Stomach (tissue), 9 donors: ENCODE data around the gene PCDHGC4. TPM values are rescaled to one million over a fixed set of nuclear protein-coding genes. Genes with fewer than 3 reads are reported as not detected.

Source experiments
- DNase-seq, 2 donors: peaks; one replicate each; pipeline versions ENCODE4 v3.0.0 to v3.0.0-alpha.2; 2013 to 2019
- H3K27ac ChIP-seq, 5 donors: fragments of 200-600 bp in 4 of 5; sonication (generic) in 4 of 5; one replicate each; pipeline ENCODE4 v1.5.1; 2013 to 2019; ENCODE audit warnings: mild to moderate bottlenecking in 1 of 5, moderate library complexity in 1 of 5
- H3K27me3 ChIP-seq, 3 donors: fragments of 200-600 bp; sonication (generic); one replicate each; pipeline ENCODE4 v1.5.1; 2017 to 2019; ENCODE audit warnings: mixed run types in 1 of 3
- H3K36me3 ChIP-seq, 4 donors: fragments of 200-600 bp; sonication (generic); 1 replicate in 3 of 4; 2 replicates in 1 of 4; pipeline ENCODE4 v1.5.1; 2016 to 2019
- H3K4me1 ChIP-seq, 4 donors: fragments of 200-600 bp; sonication (generic); one replicate each; pipeline ENCODE4 v1.5.1; 2016 to 2019
- H3K4me3 ChIP-seq, 4 donors: fragments of 200-600 bp; sonication (generic) in 3 of 4; one replicate each; pipeline ENCODE4 v1.5.1; 2016 to 2019; ENCODE audit warnings: mild to moderate bottlenecking in 1 of 4
- H3K9me3 ChIP-seq, 4 donors: fragments of 200-600 bp; sonication (generic); one replicate each; pipeline ENCODE4 v1.5.1; 2016 to 2019
- CTCF ChIP-seq, 7 experiments: fragments of 450-650 bp in 4 of 7; fragments of 200-600 bp in 3 of 7; sonication (generic) in 3 of 7; IDR thresholded peaks; one replicate each; pipeline ENCODE4 v1.5.1; 2016 to 2019; ENCODE audit warnings: antibody characterized with exemption in 7 of 7, control low read depth in 2 of 7, mild to moderate bottlenecking in 1 of 7
- EP300 ChIP-seq: sonication (generic); formaldehyde crosslinking; IDR thresholded peaks from one replicate; pipeline ENCODE4 v1.6.1; 2017; ENCODE audit warnings: antibody characterized with exemption
- POLR2A ChIP-seq, 4 donors: fragments of 450-650 bp; IDR thresholded peaks; one replicate each; pipeline ENCODE4 v1.6.1; 2016; ENCODE audit warnings: antibody characterized with exemption in 4 of 4, control low read depth in 2 of 4, mild to moderate bottlenecking in 1 of 4, moderate library complexity in 1 of 4
- POLR2AphosphoS5 ChIP-seq, 3 donors: sonication (generic); formaldehyde crosslinking; IDR thresholded peaks; one replicate each; pipeline ENCODE4 v1.6.1; 2016; ENCODE audit warnings: antibody characterized with exemption in 3 of 3
- WGBS, 5 donors: extraction: QIAGEN DNeasy Blood & Tissue Kit in 3 of 5; methylation state at CpG; one replicate each; pipeline versions ENCODE4 v1.1.5 to v1.1.7; 2013 to 2018; 5-methylcytosine and 5-hydroxymethylcytosine counted together
- intact Hi-C: fragments of 100-400 bp; cut with DNase I; formaldehyde crosslinking; loops from one replicate; pipeline ENCODE4 v1.15.1; 2023; ENCODE audit warnings: low total_unique reads
- polyA plus RNA-seq, 3 donors: library from polyadenylated mRNA; stranded (reverse); fragments of 200-250 nt; gene quantifications; one replicate each; pipeline ENCODE4 v1.2.3, GENCODE V29; 2013
- total RNA-seq, 5 donors: library from RNA; depleted of rRNA; stranded (reverse); fragments of >200 nt; gene quantifications; one replicate each; pipeline versions ENCODE4 v1.1.0 to v1.2.3, GENCODE V29; 2014 to 2016
- donor health status: healthy with polysubstance abuse.
- donor health status: Bipolar disorder and iron deficiency.
- donor health status: healthy.

PCDHGC4 gene
- total and polyA plus RNA-seq, 8 donors: 0.87 to 15.4 (median 5.0) TPM; not detected in 4

DNA sequence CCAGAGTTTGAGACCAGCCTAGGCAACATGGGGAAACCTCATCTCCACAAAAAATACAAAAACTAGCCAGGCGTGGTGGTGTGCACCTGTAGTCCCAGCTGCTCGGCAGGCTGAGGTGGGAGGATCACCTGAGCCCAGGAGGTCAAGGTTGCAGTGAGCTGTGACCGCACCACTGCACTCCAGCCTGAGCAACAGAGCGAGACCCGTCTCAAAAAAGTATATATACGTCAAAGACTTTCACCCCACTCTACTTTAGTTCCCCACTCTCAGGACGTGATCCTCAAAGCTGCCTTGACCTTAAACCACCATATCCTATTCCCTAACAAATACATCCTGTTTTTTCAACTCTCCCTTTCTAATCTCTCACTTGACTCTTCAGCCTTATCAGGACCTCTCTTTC lies 45.0 kb downstream of the PCDHGC4 start:
- H3K36me3 ChIP-seq: peaks cover 22 to 95% (median 84%) of the 10 kb centered on the region in 4 donors
- no peak for DNase-seq
- no peak overlapping the region for H3K4me3 ChIP-seq
- no peaks in the 10 kb centered on the region for H3K27me3 ChIP-seq
- H3K9me3 ChIP-seq: no peaks in the 10 kb centered on the region
- H3K4me1 ChIP-seq: peaks cover 5 to 28% (median 14%) of the 10 kb centered on the region in 4 donors
- TF ChIP-seq POLR2AphosphoS5 (IDR thresholded peaks at IDR 0.05) (no peak), CTCF (IDR thresholded peaks at IDR 0.05) (no peak), POLR2A (IDR thresholded peaks at IDR 0.05) (no peak), EP300 (no peak)
- 88 to 93% (median 89%) methylated on average over 7 of the region's 7 CpGs for WGBS, 5 donors
- intact Hi-C loops: loop anchor here (10.0 kb wide), 3 partner anchors 55 to 205 kb away; partner anchors contain the start of genes PCDHGA10, PCDHGB7, PCDHGC3 and TAF7
- H3K27ac ChIP-seq: peak overlapping the region in 4 of 5 donors; percentile 62 to 74 (median 66)

DNA sequence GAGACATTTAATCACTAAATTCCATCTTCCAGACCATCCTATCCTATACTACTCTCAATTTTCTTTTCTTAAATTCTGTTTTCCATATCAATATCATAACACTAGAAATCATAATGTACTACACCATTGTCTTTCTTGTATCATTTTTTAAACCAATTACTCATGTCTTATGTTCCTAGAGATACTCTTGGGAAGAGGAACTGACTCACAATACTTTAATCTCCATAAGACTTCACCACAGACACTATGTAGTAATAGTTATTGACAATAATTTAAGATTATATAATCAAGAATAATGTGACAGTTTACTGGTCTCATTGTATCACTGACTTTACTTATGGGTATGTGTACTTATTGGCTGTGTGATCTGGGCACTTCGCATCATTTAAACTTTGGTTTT lies 47.9 kb downstream of the PCDHGC4 start:
- 96 to 100% (median 99%) methylated on average over 1 of the region's 1 CpG for WGBS, 5 donors
- TF ChIP-seq POLR2AphosphoS5 (IDR thresholded peaks at IDR 0.05) (no peak), CTCF (IDR thresholded peaks at IDR 0.05) (no peak), EP300 (no peak), POLR2A (IDR thresholded peaks at IDR 0.05) (no peak)

DNA sequence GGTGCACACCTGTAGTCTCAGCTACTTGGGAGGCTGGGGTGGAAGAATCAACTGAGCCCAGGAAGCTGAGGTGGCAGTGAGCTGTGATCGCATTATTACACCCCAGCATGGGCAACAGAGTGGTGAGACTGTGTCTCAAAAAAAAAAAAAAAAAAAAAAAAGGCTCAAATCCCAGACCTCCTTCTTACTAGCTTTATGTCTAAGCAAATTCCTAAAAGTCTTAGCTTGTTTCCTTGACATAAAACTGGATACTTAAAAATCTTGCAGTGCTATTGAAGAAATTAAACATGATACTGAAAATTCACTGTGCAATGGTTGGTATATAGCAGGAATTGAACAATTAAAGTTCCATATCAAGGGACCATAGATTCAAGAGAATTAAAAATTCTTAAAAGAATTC lies 49.1 kb downstream of the PCDHGC4 start:
- Histone ChIP-seq H3K9me3 (no peaks in the 10 kb centered on the region), H3K27ac (no peak overlapping the region), H3K36me3 (peaks cover 4 to 75% (median 62%) of the 10 kb centered on the region in 4 donors), H3K4me1 (peaks cover 0 to 11% (median 4%) of the 10 kb centered on the region in 4 donors), H3K27me3 (no peaks in the 10 kb centered on the region), H3K4me3 (no peak overlapping the region)
- WGBS, 5 donors: 96 to 100% (median 100%) methylated on average over 1 of the region's 1 CpG
- no peak for DNase-seq
- intact Hi-C loops: loop anchor here (10.0 kb wide), 1 partner anchor 209 kb away; the partner anchor contains the start of gene TAF7
- TF ChIP-seq POLR2A (IDR thresholded peaks at IDR 0.05) (no peak), CTCF (IDR thresholded peaks at IDR 0.05) (no peak), EP300 (no peak), POLR2AphosphoS5 (IDR thresholded peaks at IDR 0.05) (no peak)

More for the DNA sequence above, 47.9 kb downstream of the PCDHGC4 start:
- H3K27ac ChIP-seq: no peak overlapping the region
- H3K9me3 ChIP-seq: no peaks in the 10 kb centered on the region
- H3K36me3 ChIP-seq: peaks cover 9 to 86% (median 71%) of the 10 kb centered on the region in 4 donors
- H3K4me3 ChIP-seq: no peak overlapping the region
- intact Hi-C loops: loop anchor here (10.0 kb wide), 1 partner anchor 208 kb away; the partner anchor contains the start of gene TAF7
- peaks cover 0 to 15% (median 6%) of the 10 kb centered on the region in 4 donors for H3K4me1 ChIP-seq
- DNase-seq: no peak
- H3K27me3 ChIP-seq: no peaks in the 10 kb centered on the region

GRCh38 chr5:141534492-141535213 lies 49.8 kb downstream of the PCDHGC4 start:
- intact Hi-C loops: loop anchor here (10.0 kb wide), 1 partner anchor 210 kb away; the partner anchor contains the start of gene TAF7
- DNase-seq: no peak
- 95 to 97% (median 95%) methylated on average over 4 of the region's 4 CpGs for WGBS, 5 donors
- H3K27me3 ChIP-seq: no peaks in the 10 kb centered on the region
- peaks cover 0 to 3% (median 0%) of the 10 kb centered on the region in 4 donors for H3K4me1 ChIP-seq
- H3K9me3 ChIP-seq: no peaks in the 10 kb centered on the region
- peaks cover 4 to 67% (median 54%) of the 10 kb centered on the region in 4 donors for H3K36me3 ChIP-seq
- no peak overlapping the region for H3K4me3 ChIP-seq
- H3K27ac ChIP-seq: no peak overlapping the region
- TF ChIP-seq EP300 (no peak), POLR2AphosphoS5 (IDR thresholded peaks at IDR 0.05) (no peak), POLR2A (IDR thresholded peaks at IDR 0.05) (no peak), CTCF (IDR thresholded peaks at IDR 0.05) (no peak)

Other genes with a start within 250 kb of the PCDHGC4 start
- 1 to 10 TPM in 2 of 5 donors, under 1 TPM in 1, not detected in 2; 0.58 to 6.6 (median 2.2) TPM for gene PCDHB15, start 239.6 kb upstream of the PCDHGC4 start, total RNA-seq
- 1 to 10 TPM in 1 of 3 donors, under 1 TPM in 2; 0.44 to 1.2 (median 0.73) TPM for gene PCDHB15, start 239.6 kb upstream of the PCDHGC4 start, polyA plus RNA-seq
- 1 to 10 TPM in 1 of 5 donors, under 1 TPM in 1, not detected in 3; 0.43 to 4.8 TPM for gene SLC25A2, start 181.0 kb upstream of the PCDHGC4 start, total RNA-seq
- gene SLC25A2, start 181.0 kb upstream of the PCDHGC4 start, polyA plus RNA-seq: not detected
- gene TAF7, start 164.2 kb upstream of the PCDHGC4 start, total RNA-seq: 10 to 100 TPM; 22.0 to 89.8 (median 36.5) TPM
- 10 to 100 TPM; 32.6 to 46.1 (median 43.5) TPM for gene TAF7, start 164.2 kb upstream of the PCDHGC4 start, polyA plus RNA-seq
- gene PCDHGA1, start 154.5 kb upstream of the PCDHGC4 start, total RNA-seq: under 1 TPM in 1 of 5 donors, not detected in 4; 0.18 TPM
- gene PCDHGA1, start 154.5 kb upstream of the PCDHGC4 start, polyA plus RNA-seq: under 1 TPM in 1 of 3 donors, not detected in 2; 0.13 TPM
- gene PCDHGA2, start 146.3 kb upstream of the PCDHGC4 start, total RNA-seq: 1 to 10 TPM; 1.2 to 3.5 (median 2.0) TPM
- gene PCDHGA2, start 146.3 kb upstream of the PCDHGC4 start, polyA plus RNA-seq: under 1 TPM; 0.06 to 0.31 (median 0.18) TPM
- 1 to 10 TPM in 3 of 5 donors, under 1 TPM in 1, not detected in 1; 0.58 to 6.7 (median 1.4) TPM for gene PCDHGA3, start 141.2 kb upstream of the PCDHGC4 start, total RNA-seq
- gene PCDHGA3, start 141.2 kb upstream of the PCDHGC4 start, polyA plus RNA-seq: under 1 TPM in 1 of 3 donors, not detected in 2; 0.08 TPM
- gene PCDHGB1, start 134.9 kb upstream of the PCDHGC4 start, total RNA-seq: 1 to 10 TPM in 1 of 5 donors, under 1 TPM in 3, not detected in 1; under 0.01 to 1.2 (median 0.68) TPM
- gene PCDHGB1, start 134.9 kb upstream of the PCDHGC4 start, polyA plus RNA-seq: under 1 TPM in 1 of 3 donors, not detected in 2; 0.03 TPM
- 1 to 10 TPM in 4 of 5 donors, under 1 TPM in 1; 0.29 to 9.3 (median 2.4) TPM for gene PCDHGA4, start 130.0 kb upstream of the PCDHGC4 start, total RNA-seq
- gene PCDHGA4, start 130.0 kb upstream of the PCDHGC4 start, polyA plus RNA-seq: under 1 TPM in 1 of 3 donors, not detected in 2; 0.08 TPM
- 10 to 100 TPM in 1 of 5 donors, 1 to 10 TPM in 3, not detected in 1; 2.5 to 10.7 (median 8.1) TPM for gene PCDHGB2, start 125.0 kb upstream of the PCDHGC4 start, total RNA-seq
- gene PCDHGB2, start 125.0 kb upstream of the PCDHGC4 start, polyA plus RNA-seq: under 1 TPM in 1 of 3 donors, not detected in 2; 0.10 TPM
- gene PCDHGA5, start 120.9 kb upstream of the PCDHGC4 start, total RNA-seq: 1 to 10 TPM in 4 of 5 donors, not detected in 1; 2.3 to 6.7 (median 3.6) TPM
- under 1 TPM in 1 of 3 donors, not detected in 2; 0.15 TPM for gene PCDHGA5, start 120.9 kb upstream of the PCDHGC4 start, polyA plus RNA-seq
- gene PCDHGB3, start 114.8 kb upstream of the PCDHGC4 start, total RNA-seq: 1 to 10 TPM in 4 of 5 donors, under 1 TPM in 1; 0.87 to 8.8 (median 3.8) TPM
- gene PCDHGB3, start 114.8 kb upstream of the PCDHGC4 start, polyA plus RNA-seq: under 1 TPM in 2 of 3 donors, not detected in 1; 0.06 to 0.08 TPM
- gene PCDHGA6, start 111.1 kb upstream of the PCDHGC4 start, total RNA-seq: 1 to 10 TPM in 3 of 5 donors, under 1 TPM in 2; 0.29 to 4.4 (median 1.8) TPM
- under 1 TPM in 2 of 3 donors, not detected in 1; 0.06 to 0.38 TPM for gene PCDHGA6, start 111.1 kb upstream of the PCDHGC4 start, polyA plus RNA-seq
- 10 to 100 TPM in 1 of 5 donors, 1 to 10 TPM in 2, under 1 TPM in 1, not detected in 1; 0.87 to 29.0 (median 2.7) TPM for gene PCDHGA7, start 102.3 kb upstream of the PCDHGC4 start, total RNA-seq
- under 1 TPM in 2 of 3 donors, not detected in 1; 0.06 to 0.30 TPM for gene PCDHGA7, start 102.3 kb upstream of the PCDHGC4 start, polyA plus RNA-seq
- gene PCDHGB4, start 97.3 kb upstream of the PCDHGC4 start, total RNA-seq: 10 to 100 TPM in 1 of 5 donors, 1 to 10 TPM in 2, under 1 TPM in 2; 0.29 to 12.1 (median 1.2) TPM
- under 1 TPM in 2 of 3 donors, not detected in 1; 0.12 to 0.45 TPM for gene PCDHGB4, start 97.3 kb upstream of the PCDHGC4 start, polyA plus RNA-seq
- 10 to 100 TPM in 1 of 5 donors, 1 to 10 TPM in 2, under 1 TPM in 2; under 0.01 to 12.5 (median 1.2) TPM for gene PCDHGA8, start 92.4 kb upstream of the PCDHGC4 start, total RNA-seq
- under 1 TPM in 2 of 3 donors, not detected in 1; 0.06 to 0.08 TPM for gene PCDHGA8, start 92.4 kb upstream of the PCDHGC4 start, polyA plus RNA-seq
- 10 to 100 TPM in 2 of 5 donors, 1 to 10 TPM in 3; 1.8 to 16.8 (median 4.2) TPM for gene PCDHGB5, start 87.1 kb upstream of the PCDHGC4 start, total RNA-seq
- gene PCDHGB5, start 87.1 kb upstream of the PCDHGC4 start, polyA plus RNA-seq: under 1 TPM in 2 of 3 donors, not detected in 1; 0.35 to 0.75 TPM
- gene PCDHGA9, start 82.3 kb upstream of the PCDHGC4 start, total RNA-seq: 10 to 100 TPM in 1 of 5 donors, 1 to 10 TPM in 3, not detected in 1; 1.6 to 10.1 (median 3.2) TPM
- under 1 TPM in 2 of 3 donors, not detected in 1; 0.13 to 0.25 TPM for gene PCDHGA9, start 82.3 kb upstream of the PCDHGC4 start, polyA plus RNA-seq
- gene PCDHGB6, start 77.0 kb upstream of the PCDHGC4 start, total RNA-seq: 1 to 10 TPM in 3 of 5 donors, under 1 TPM in 1, not detected in 1; 0.29 to 6.2 (median 4.9) TPM
- gene PCDHGB6, start 77.0 kb upstream of the PCDHGC4 start, polyA plus RNA-seq: under 1 TPM in 2 of 3 donors, not detected in 1; 0.31 to 0.50 TPM
- 1 to 10 TPM in 3 of 5 donors, under 1 TPM in 1, not detected in 1; 0.89 to 7.0 (median 4.5) TPM for gene PCDHGA10, start 72.0 kb upstream of the PCDHGC4 start, total RNA-seq
- under 1 TPM; 0.15 to 0.65 (median 0.44) TPM for gene PCDHGA10, start 72.0 kb upstream of the PCDHGC4 start, polyA plus RNA-seq
- gene PCDHGB7, start 67.4 kb upstream of the PCDHGC4 start, total RNA-seq: 10 to 100 TPM in 3 of 5 donors, 1 to 10 TPM in 2; 3.6 to 19.3 (median 16.8) TPM
- gene PCDHGB7, start 67.4 kb upstream of the PCDHGC4 start, polyA plus RNA-seq: under 1 TPM; 0.56 to 0.61 (median 0.58) TPM
- gene PCDHGA11, start 64.0 kb upstream of the PCDHGC4 start, total RNA-seq: 10 to 100 TPM in 1 of 5 donors, 1 to 10 TPM in 3, under 1 TPM in 1; 0.45 to 15.2 (median 2.9) TPM
- under 1 TPM; 0.25 to 0.48 (median 0.31) TPM for gene PCDHGA11, start 64.0 kb upstream of the PCDHGC4 start, polyA plus RNA-seq
- gene PCDHGA12, start 54.5 kb upstream of the PCDHGC4 start, total RNA-seq: 1 to 10 TPM in 4 of 5 donors, under 1 TPM in 1; 0.58 to 7.4 (median 5.4) TPM
- gene PCDHGA12, start 54.5 kb upstream of the PCDHGC4 start, polyA plus RNA-seq: under 1 TPM in 2 of 3 donors, not detected in 1; 0.12 to 0.20 TPM
- 10 to 100 TPM in 4 of 5 donors, 1 to 10 TPM in 1; 7.6 to 35.8 (median 18.8) TPM for gene PCDHGC3, start 9.1 kb upstream of the PCDHGC4 start, total RNA-seq
- 10 to 100 TPM; 20.0 to 30.3 (median 29.1) TPM for gene PCDHGC3, start 9.1 kb upstream of the PCDHGC4 start, polyA plus RNA-seq
- gene PCDHGC5, start 4.1 kb downstream of the PCDHGC4 start, total RNA-seq: 1 to 10 TPM in 3 of 5 donors, not detected in 2; 2.0 to 3.5 (median 2.7) TPM
- gene PCDHGC5, start 4.1 kb downstream of the PCDHGC4 start, polyA plus RNA-seq: under 1 TPM in 2 of 3 donors, not detected in 1; 0.08 to 0.12 TPM
- gene DIAPH1, start 134.0 kb downstream of the PCDHGC4 start, total RNA-seq: 100 to 1,000 TPM in 1 of 5 donors, 10 to 100 TPM in 4; 18.0 to 181 (median 77.0) TPM
- gene DIAPH1, start 134.0 kb downstream of the PCDHGC4 start, polyA plus RNA-seq: 10 to 100 TPM; 41.4 to 98.1 (median 76.1) TPM
- gene HDAC3, start 151.8 kb downstream of the PCDHGC4 start, total RNA-seq: 10 to 100 TPM; 37.1 to 64.3 (median 48.4) TPM
- 10 to 100 TPM; 34.7 to 51.8 (median 36.2) TPM for gene HDAC3, start 151.8 kb downstream of the PCDHGC4 start, polyA plus RNA-seq
- 1 to 10 TPM in 3 of 5 donors, under 1 TPM in 1, not detected in 1; 0.45 to 2.2 (median 1.1) TPM for gene RELL2, start 152.0 kb downstream of the PCDHGC4 start, total RNA-seq
- 1 to 10 TPM in 2 of 3 donors, under 1 TPM in 1; 0.61 to 4.9 (median 1.8) TPM for gene RELL2, start 152.0 kb downstream of the PCDHGC4 start, polyA plus RNA-seq
- gene FCHSD1, start 166.4 kb downstream of the PCDHGC4 start, total RNA-seq: 10 to 100 TPM; 12.3 to 66.5 (median 28.0) TPM
- gene FCHSD1, start 166.4 kb downstream of the PCDHGC4 start, polyA plus RNA-seq: 1 to 10 TPM; 5.0 to 9.9 (median 9.0) TPM
- 10 to 100 TPM in 1 of 5 donors, 1 to 10 TPM in 4; 2.3 to 11.9 (median 6.2) TPM for gene ARAP3, start 197.2 kb downstream of the PCDHGC4 start, total RNA-seq
- gene ARAP3, start 197.2 kb downstream of the PCDHGC4 start, polyA plus RNA-seq: 1 to 10 TPM; 4.3 to 6.3 (median 5.0) TPM